GM19328 (cell line): ENCODE data around the gene DPEP1.

Source experiments
- ATAC-seq: cut with Tn5 transposase; IDR thresholded peaks from one replicate; pipeline ENCODE4 v1.9.1; 2021; ENCODE audit warnings: mild to moderate bottlenecking, moderate library complexity; ENCODE audit not compliant: unreplicated experiment

The DPEP1 gene

DNA sequence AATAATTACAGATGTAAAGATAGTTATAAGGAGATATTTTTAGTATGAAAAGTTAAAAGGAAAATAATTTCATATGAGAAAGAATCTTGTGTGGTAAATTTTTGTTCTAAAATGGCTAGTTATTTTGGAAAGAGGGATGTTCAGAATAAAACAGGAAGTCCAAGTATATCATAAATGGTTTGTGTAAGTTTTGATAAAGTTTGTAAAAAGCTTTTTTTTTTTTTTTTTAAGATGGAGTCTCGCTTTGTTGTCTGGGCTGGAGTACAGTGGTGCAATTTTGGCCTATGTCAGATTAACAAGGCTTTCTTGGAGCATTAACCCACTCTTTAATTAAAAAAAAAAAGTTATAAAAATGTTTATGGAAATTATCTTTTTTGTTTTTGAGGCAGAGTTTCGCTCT, 64.8 kb downstream of the DPEP1 start:
- ATAC-seq: no peak

GRCh38 chr16:89685916-89686315, 72.5 kb downstream of the DPEP1 start:
- ATAC-seq: no peak

DNA sequence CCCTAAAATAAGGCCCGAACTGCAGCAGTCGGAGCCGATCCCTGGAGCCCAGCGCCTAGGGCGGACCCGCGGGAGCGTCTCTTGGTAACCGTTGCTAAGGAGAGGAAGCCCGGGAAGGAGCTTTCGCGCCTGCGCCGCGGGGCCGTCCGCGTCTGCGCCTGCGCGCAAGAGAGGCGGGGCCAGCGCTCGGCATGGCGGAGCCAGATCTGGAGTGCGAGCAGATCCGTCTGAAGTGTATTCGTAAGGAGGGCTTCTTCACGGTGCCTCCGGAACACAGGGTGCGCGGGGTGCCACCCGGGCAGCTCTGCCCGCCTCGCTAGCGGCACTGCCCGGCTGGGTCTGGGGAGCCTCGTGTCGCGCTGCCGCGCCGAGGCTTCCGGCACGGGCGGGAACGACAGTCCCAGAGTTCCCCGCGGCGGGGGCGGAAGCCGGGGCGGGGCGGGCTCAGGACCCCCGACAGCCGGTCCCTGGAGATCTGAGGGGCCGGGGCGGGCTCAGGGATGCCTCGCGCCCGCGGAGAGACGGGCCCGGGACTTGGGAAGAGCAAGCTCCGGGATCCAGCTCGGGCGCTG, 73.2 kb downstream of the DPEP1 start, which contains the start of gene CDK10:
Gene CDK10 (plus strand): TSS at position 170 of the 572 bp plus-strand sequence. CDS start 22 bp downstream, at position 192.
- ATAC-seq: peak; percentile 82

DNA sequence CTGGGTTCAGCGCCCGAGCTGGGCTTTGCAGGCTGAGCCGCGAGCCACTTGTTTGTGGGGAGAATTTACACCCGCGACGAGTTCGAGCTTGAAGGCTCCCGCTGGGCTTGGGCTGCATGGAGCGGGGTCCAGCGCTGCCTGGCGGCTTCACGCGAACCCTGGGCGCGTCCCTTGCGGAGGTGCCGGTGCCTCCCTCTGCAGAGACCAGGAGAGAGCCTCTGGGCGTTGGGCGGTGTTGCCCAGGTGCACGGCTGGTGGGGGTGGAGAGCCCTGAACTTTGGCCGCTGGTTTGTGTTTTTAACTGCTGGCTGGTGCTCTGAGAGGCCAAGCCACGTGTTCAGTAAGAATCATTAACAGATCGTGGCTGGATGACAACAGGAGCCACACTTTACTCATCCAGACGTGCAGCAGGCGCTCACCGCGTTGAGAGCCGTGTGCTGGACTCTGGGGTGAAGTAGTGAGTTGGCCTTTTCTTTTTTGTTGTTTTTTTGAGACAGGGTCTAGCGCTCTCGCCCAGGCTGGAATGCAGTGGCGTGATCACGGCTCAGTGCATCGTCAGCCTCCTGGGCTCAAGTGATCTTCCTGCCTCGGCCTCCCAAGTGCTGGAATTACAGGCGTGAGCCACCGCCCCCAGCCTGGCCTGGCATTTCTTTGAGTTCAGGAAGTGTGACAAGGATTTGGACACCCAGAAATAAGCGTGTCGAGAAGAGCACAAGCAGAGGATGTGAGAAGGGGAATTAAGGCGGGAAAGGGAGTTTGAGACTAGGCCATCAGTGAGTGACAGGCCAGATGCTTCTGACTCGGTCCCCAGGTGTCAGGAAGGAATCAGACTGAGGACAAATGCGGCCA, 73.9 kb downstream of the DPEP1 start:
- peak; percentile 24 for ATAC-seq
